ENCODE measurements around the gene FARP2. TPM values are rescaled to one million over a fixed set of nuclear protein-coding genes. Genes with fewer than 3 reads are reported as not detected.

The FARP2 gene
- total and polyA plus RNA-seq, 2 of the 13 experiments (the other 11 are each of a cell fraction or from before 2014, with no cell fraction given), result 28.0 to 45.4 TPM

DNA sequence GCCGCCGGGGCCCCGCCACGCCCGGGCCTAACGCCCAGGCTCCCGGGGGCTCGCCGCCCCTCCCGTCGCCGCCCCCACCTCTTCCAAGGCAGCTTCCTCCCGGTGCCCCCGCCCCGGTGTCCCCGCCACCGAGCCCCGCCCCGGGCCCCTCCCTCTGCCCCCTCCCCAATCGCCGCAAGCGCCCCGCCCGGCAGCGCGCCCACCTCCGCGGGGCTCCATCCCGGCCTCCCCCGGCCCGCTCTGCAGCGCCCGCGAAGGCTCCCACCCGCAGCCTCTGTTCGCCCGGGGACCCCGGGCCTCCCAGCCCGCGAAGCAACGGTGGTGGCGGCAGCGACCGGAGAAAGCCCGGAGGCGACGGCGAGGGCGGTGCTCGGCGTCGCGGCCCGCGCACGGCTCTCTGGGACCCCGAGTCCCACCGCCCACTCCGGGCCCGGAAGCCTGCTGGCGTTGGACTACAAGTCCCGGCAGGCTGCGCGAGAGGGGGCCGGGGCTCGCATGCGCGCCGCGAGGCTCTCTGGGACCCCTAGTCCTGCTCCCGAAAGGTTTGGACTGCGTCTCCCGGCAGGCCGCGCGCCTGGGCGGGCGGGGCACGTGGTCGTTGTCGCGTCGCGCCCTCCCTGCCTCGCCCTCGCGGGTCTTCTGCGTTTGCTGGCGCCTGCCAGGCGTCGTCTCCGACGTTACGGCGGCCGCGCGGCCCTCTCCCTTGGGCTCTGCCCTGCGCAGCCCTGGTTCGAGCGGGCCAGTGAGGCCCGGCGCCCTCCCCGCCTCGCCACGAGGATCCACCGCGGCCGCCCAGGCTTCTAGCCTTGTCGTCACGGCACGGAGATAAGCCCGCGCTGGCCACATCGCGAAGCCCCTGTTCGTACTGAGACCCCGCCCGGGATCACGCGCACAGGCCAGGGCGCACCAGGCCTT lies 152.4 kb downstream of the FARP2 start, which contains the start of gene STK25 (continued):
- TF ChIP-seq, protein P1, sequence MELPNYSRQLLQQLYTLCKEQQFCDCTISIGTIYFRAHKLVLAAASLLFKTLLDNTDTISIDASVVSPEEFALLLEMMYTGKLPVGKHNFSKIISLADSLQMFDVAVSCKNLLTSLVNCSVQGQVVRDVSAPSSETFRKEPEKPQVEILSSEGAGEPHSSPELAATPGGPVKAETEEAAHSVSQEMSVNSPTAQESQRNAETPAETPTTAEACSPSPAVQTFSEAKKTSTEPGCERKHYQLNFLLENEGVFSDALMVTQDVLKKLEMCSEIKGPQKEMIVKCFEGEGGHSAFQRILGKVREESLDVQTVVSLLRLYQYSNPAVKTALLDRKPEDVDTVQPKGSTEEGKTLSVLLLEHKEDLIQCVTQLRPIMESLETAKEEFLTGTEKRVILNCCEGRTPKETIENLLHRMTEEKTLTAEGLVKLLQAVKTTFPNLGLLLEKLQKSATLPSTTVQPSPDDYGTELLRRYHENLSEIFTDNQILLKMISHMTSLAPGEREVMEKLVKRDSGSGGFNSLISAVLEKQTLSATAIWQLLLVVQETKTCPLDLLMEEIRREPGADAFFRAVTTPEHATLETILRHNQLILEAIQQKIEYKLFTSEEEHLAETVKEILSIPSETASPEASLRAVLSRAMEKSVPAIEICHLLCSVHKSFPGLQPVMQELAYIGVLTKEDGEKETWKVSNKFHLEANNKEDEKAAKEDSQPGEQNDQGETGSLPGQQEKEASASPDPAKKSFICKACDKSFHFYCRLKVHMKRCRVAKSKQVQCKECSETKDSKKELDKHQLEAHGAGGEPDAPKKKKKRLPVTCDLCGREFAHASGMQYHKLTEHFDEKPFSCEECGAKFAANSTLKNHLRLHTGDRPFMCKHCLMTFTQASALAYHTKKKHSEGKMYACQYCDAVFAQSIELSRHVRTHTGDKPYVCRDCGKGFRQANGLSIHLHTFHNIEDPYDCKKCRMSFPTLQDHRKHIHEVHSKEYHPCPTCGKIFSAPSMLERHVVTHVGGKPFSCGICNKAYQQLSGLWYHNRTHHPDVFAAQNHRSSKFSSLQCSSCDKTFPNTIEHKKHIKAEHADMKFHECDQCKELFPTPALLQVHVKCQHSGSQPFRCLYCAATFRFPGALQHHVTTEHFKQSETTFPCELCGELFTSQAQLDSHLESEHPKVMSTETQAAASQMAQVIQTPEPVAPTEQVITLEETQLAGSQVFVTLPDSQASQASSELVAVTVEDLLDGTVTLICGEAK (IDR thresholded peaks at IDR 0.05), result no peak
- TF ChIP-seq, protein P1 (CRISPR knock-in tag; IDR thresholded peaks at IDR 0.05), result peak; percentile 96
- TF ChIP-seq SOX5 (CRISPR knock-in tag; IDR thresholded peaks at IDR 0.05; ENCODE audit: borderline replicate concordance) (peak; percentile 85), PLRG1 (conservative IDR thresholded peaks at IDR 0.05) (no peak), SYNCRIP (IDR thresholded peaks at IDR 0.05; ENCODE audit: insufficient read depth, low read depth, low read length) (no peak), ZNF44 (CRISPR knock-in tag; IDR thresholded peaks at IDR 0.05) (peak; percentile 98), SRF (IDR thresholded peaks at IDR 0.05; ENCODE audit: low read depth, low read length) (no peak), MATR3 (CRISPR knock-in tag; IDR thresholded peaks at IDR 0.05) (no peak), IRF2 (CRISPR knock-in tag; IDR thresholded peaks at IDR 0.05) (peak; percentile 98), EP300 (IDR thresholded peaks at IDR 0.05; ENCODE audit: low read depth in 2 of 2, low read length in 2 of 2) (peak in 1 of 2 experiments; percentile 35; a peak in 1 of 4 replicates), EP300 (CRISPR knock-in tag; IDR thresholded peaks at IDR 0.05; ENCODE audit: borderline replicate concordance) (peak; percentile 84; the same call in 1 of the 2 replicates), JUNB (CRISPR knock-in tag; IDR thresholded peaks at IDR 0.05; ENCODE audit: borderline replicate concordance) (no peak), NR2F6 (IDR thresholded peaks at IDR 0.05) (no peak), NR2F6 (CRISPR knock-in tag; IDR thresholded peaks at IDR 0.05) (peak; percentile 67)
- TF ChIP-seq, protein P2, sequence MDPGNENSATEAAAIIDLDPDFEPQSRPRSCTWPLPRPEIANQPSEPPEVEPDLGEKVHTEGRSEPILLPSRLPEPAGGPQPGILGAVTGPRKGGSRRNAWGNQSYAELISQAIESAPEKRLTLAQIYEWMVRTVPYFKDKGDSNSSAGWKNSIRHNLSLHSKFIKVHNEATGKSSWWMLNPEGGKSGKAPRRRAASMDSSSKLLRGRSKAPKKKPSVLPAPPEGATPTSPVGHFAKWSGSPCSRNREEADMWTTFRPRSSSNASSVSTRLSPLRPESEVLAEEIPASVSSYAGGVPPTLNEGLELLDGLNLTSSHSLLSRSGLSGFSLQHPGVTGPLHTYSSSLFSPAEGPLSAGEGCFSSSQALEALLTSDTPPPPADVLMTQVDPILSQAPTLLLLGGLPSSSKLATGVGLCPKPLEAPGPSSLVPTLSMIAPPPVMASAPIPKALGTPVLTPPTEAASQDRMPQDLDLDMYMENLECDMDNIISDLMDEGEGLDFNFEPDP (CRISPR knock-in tag; conservative IDR thresholded peaks at IDR 0.05), result peak; percentile 100
- TF ChIP-seq, protein P3, sequence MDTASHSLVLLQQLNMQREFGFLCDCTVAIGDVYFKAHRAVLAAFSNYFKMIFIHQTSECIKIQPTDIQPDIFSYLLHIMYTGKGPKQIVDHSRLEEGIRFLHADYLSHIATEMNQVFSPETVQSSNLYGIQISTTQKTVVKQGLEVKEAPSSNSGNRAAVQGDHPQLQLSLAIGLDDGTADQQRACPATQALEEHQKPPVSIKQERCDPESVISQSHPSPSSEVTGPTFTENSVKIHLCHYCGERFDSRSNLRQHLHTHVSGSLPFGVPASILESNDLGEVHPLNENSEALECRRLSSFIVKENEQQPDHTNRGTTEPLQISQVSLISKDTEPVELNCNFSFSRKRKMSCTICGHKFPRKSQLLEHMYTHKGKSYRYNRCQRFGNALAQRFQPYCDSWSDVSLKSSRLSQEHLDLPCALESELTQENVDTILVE (CRISPR knock-in tag; IDR thresholded peaks at IDR 0.05), result peak; percentile 98

Data from HepG2 (cell line).